K562 (cell line): ENCODE measurements around the gene VWA7. TPM values are rescaled to one million over a fixed set of nuclear protein-coding genes. Genes with fewer than 3 reads are reported as not detected.
A peak's percentile ranks its signal among the peaks of the same experiment; 100 is the strongest.

ENCODE experiments used
- CBFA2T2 ChIP-seq: fragments of 450-650 bp; conservative IDR thresholded peaks from 2 replicates; pipeline ENCODE4 v1.6.1; 2017; ENCODE audit warnings: mild to moderate bottlenecking
- CSDE1 ChIP-seq, 2 experiments: fragments of 450-650 bp; IDR thresholded peaks; 2 replicates each; pipeline ENCODE4 v1.6.1; 2016; ENCODE audit warnings: mild to moderate bottlenecking in 1 of 2
- HES1 ChIP-seq: fragments of 450-650 bp; IDR thresholded peaks from 2 replicates; pipeline ENCODE4 v1.6.1; 2016; ENCODE audit warnings: low read depth, mild to moderate bottlenecking, moderate library complexity
- KLF6 ChIP-seq: fragments of 250-450 bp; sonication (Bioruptor Pico); IDR thresholded peaks from 2 replicates; pipeline ENCODE4 v1.4.0; 2020; ENCODE audit warnings: mild to moderate bottlenecking, moderate library complexity, borderline replicate concordance
- L3MBTL2 ChIP-seq: fragments of 450-650 bp; IDR thresholded peaks from 2 replicates; pipeline ENCODE4 v1.6.1; 2016; ENCODE audit warnings: mild to moderate bottlenecking, moderate library complexity
- MGA ChIP-seq: fragments of 450-650 bp; IDR thresholded peaks from 2 replicates; pipeline ENCODE4 v1.6.1; 2016; ENCODE audit warnings: mild to moderate bottlenecking, moderate library complexity
- ZBTB11 ChIP-seq, 3 experiments: fragments of 200-800 bp in 1 of 3; fragments of 250-450 bp in 1 of 3; fragments of 450-650 bp in 1 of 3; sonication (Bioruptor Pico) in 1 of 3; sonication (Bioruptor generic) in 1 of 3; formaldehyde crosslinking in 1 of 3; IDR thresholded peaks; 2 replicates each; pipeline versions ENCODE4 v1.6.1 to v1.8.0; 2016 to 2022; ENCODE audit warnings: mild to moderate bottlenecking in 2 of 3, missing genetic modification characterization in 2 of 3, missing compliant biosample characterization in 1 of 3, moderate library complexity in 1 of 3
- ZNF77 ChIP-seq: fragments of 250-450 bp; sonication (Bioruptor Pico); IDR thresholded peaks from 2 replicates; pipeline ENCODE4 v1.5.0; 2020
- ZNF780A ChIP-seq: fragments of 250-450 bp; sonication (Bioruptor Pico); IDR thresholded peaks from 2 replicates; pipeline ENCODE4 v1.5.0; 2021; ENCODE audit warnings: mild to moderate bottlenecking
- polyA plus RNA-seq, 8 experiments: library from polyadenylated mRNA; depleted of rRNA in 4 of 8; stranded (reverse) in 5 of 8; unstranded in 3 of 8; fragments of >200 nt; fragmentation: Nextera tagmentation in 2 of 8; fragmentation: Illumina TruSeq in 1 of 8; extraction: Ambion mirVana in 2 of 8; extraction: Trizol in 1 of 8; gene quantifications; 2 replicates each; pipeline versions ENCODE4 v1.2.1 to v1.2.3, GENCODE V29; 2011 to 2014; ENCODE audit warnings: inconsistent platforms in 1 of 8, missing spikeins in 1 of 8
- total RNA-seq, 7 experiments: library from RNA; depleted of rRNA in 6 of 7; stranded (reverse); fragments of >200 nt in 6 of 7; fragmentation: Illumina TruSeq in 2 of 7; extraction: Trizol in 2 of 7; gene quantifications; 2 replicates each; pipeline versions ENCODE4 v1.2.1 to v1.2.3, GENCODE V29; 2011 to 2021; ENCODE audit warnings: low replicate concordance in 1 of 7

VWA7 gene
- total and polyA plus RNA-seq, 9 of the 15 experiments (the other 6 are each of a cell fraction or from before 2014, with no cell fraction given) = 0.18 to 2.9 (median 0.95) TPM

GRCh38 chr6:31769684-31770371 lies 7.3 kb downstream of the VWA7 start (continued):
- TF ChIP-seq ZBTB11 (CRISPR knock-in tag; IDR thresholded peaks at IDR 0.05) (no peak), ZNF780A (CRISPR knock-in tag) (no peak), L3MBTL2 (peak; percentile 66), CBFA2T2 (no peak), MGA (no peak), ZNF77 (CRISPR knock-in tag) (no peak), KLF6 (CRISPR knock-in tag) (peak; percentile 77; the same call in 1 of the 2 replicates), CSDE1 (IDR thresholded peaks at IDR 0.05) (no peak), HES1 (0 out of 2 replicates have a peak, but pooled peaks have one; percentile 9)
